Posterior cingulate gyrus (tissue), 11 donors: Measurements from ENCODE around the gene TPCN2.

Experiments
- DNase-seq, 10 donors: peaks; one replicate each; pipeline versions ENCODE4 v3.0.0 to v3.0.0-alpha.2; 2020 to 2021; ENCODE audit warnings: mixed read lengths in 3 of 10
- intact Hi-C: fragments of 100-400 bp; cut with DNase I; formaldehyde crosslinking; loops from one replicate; pipeline ENCODE4 v1.15.1; 2023

TPCN2 gene

GRCh38 chr11:69154211-69154913 is 105.6 kb downstream of the TPCN2 start:
- intact Hi-C loops = no loop called here
- DNase-seq = peak in 2 of 10 donors; percentile 59 to 65

GRCh38 chr11:69154938-69155301 is 106.2 kb downstream of the TPCN2 start:
- peak in 1 of 10 donors; percentile 73 for DNase-seq
- intact Hi-C loops = loop anchor here (5.0 kb wide), 1 partner anchor 57 kb away; no protein-coding TSS in a partner anchor

GRCh38 chr11:69155302-69156234 is 106.8 kb downstream of the TPCN2 start, which contains the start of gene SMIM38:
SMIM38 (plus strand) TSS chr11:69155935; CDS start chr11:69157847, 1,912 bp downstream.
- intact Hi-C loops = loop anchor here (5.0 kb wide), 1 partner anchor 57 kb away; no protein-coding TSS in a partner anchor
- peak in 4 of 10 donors; percentile 47 to 88 (median 70) for DNase-seq

GRCh38 chr11:69156235-69156639 is 107.5 kb downstream of the TPCN2 start:
- peak in 2 of 10 donors; percentile 70 to 71 for DNase-seq
- intact Hi-C loops = loop anchor here (5.0 kb wide), 1 partner anchor 56 kb away; no protein-coding TSS in a partner anchor

- DNase-seq = peak in 1 of 10 donors; percentile 81
- intact Hi-C loops = loop anchor here (5.0 kb wide), 1 partner anchor 56 kb away; no protein-coding TSS in a partner anchor
Measured at GRCh38 chr11:69156673-69157155, 108.0 kb downstream of the TPCN2 start.

GRCh38 chr11:69157156-69157821 is 108.6 kb downstream of the TPCN2 start:
- DNase-seq = peak; percentile 71 to 98 (median 85)
- intact Hi-C loops = loop anchor here (5.0 kb wide), 1 partner anchor 55 kb away; no protein-coding TSS in a partner anchor

GRCh38 chr11:69157822-69158231 is 109.1 kb downstream of the TPCN2 start:
- intact Hi-C loops = loop anchor here (5.0 kb wide), 1 partner anchor 54 kb away; no protein-coding TSS in a partner anchor
- peak in 1 of 10 donors; percentile 81 for DNase-seq

GRCh38 chr11:69158301-69159149 is 109.8 kb downstream of the TPCN2 start:
- peak in 3 of 10 donors; percentile 47 to 87 (median 71) for DNase-seq
- intact Hi-C loops = loop anchor here (5.0 kb wide), 1 partner anchor 54 kb away; no protein-coding TSS in a partner anchor

- peak in 2 of 10 donors; percentile 49 to 59 for DNase-seq
- intact Hi-C loops = loop anchor here (5.0 kb wide), 1 partner anchor 53 kb away; no protein-coding TSS in a partner anchor
Measured at GRCh38 chr11:69159150-69159852, 110.6 kb downstream of the TPCN2 start.

- peak in 2 of 10 donors; percentile 60 to 80 for DNase-seq
- intact Hi-C loops = no loop called here
Measured at GRCh38 chr11:69160296-69161116, 111.8 kb downstream of the TPCN2 start.

GRCh38 chr11:69161117-69161407 is 112.3 kb downstream of the TPCN2 start:
- intact Hi-C loops = no loop called here
- peak in 1 of 10 donors; percentile 52 for DNase-seq

GRCh38 chr11:69162505-69162904 is 113.8 kb downstream of the TPCN2 start:
- intact Hi-C loops = no loop called here
- DNase-seq = no peak

- intact Hi-C loops = no loop called here
- DNase-seq = no peak
Measured at GRCh38 chr11:69163842-69164241, 115.1 kb downstream of the TPCN2 start.

- intact Hi-C loops = no loop called here
- no peak for DNase-seq
Measured at GRCh38 chr11:69164824-69165223, 116.1 kb downstream of the TPCN2 start.

GRCh38 chr11:69165775-69166174 is 117.0 kb downstream of the TPCN2 start:
- intact Hi-C loops = no loop called here
- no peak for DNase-seq

- intact Hi-C loops = no loop called here
- DNase-seq = peak in 1 of 10 donors; percentile 78
Measured at GRCh38 chr11:69166218-69167115, 117.7 kb downstream of the TPCN2 start.
